ENCODE measurements around the gene ACTR1B. TPM values are rescaled to one million over a fixed set of nuclear protein-coding genes. Genes with fewer than 3 reads are reported as not detected.

The ACTR1B gene
- total RNA-seq = 58.1 and 61.1 TPM in 2 replicates

DNA sequence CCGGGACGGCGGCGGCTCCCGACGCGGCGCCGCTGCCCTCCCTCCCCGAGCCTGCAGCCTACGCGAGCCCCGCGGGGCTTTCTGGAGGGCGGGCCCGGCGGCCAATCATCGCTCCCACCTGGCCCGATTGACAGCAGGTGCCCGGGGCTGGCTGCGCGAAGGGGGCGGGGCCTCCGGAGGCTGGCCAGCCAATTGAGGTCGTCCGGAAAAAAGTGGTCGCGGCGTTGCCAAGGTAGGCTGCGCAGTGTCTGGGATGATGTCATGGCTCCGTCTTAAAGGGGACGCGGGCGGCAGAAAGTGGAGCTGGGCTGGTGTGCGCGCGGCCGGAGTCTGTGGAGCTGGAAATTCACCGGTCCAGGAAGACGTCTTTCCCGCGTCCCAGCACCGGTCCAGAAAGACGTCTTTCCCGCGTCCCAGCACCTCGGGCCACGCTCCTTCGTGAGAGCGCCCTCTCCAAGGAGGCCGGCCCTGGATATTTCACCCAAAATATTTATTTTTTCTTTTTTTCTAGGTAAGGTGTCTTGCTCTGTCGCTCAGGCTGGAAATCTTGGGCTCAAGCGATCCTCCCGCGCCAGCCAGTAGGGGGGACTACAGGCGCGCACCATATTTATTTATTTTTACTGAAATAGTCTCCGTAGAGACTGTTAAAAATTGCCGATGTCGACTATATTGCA is at the start of gene ACTR1B:
TSS of gene ACTR1B (minus strand) at position 83 of the 674 bp plus-strand sequence. CDS start 154 bp downstream, outside the sequence.

DNA sequence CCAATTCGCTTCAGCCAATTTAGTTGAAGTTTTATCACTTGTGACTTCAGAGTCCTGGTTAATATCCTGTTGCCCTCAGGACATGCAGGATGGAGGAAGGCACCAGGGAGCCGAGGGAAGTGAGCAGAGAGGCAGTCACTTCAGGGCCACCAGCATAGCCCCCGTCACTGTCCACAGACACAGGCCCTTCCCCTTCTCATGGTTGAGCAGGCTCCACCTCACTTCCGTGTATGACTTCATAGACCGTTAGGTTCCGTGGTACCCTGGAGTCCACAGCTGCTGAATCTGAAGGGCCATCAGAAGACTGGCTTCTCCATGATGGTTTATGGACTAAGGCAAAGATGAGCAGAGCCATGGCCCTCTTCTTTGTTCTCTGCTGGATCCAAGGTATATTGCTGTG is 5.6 kb upstream of the ACTR1B start, which contains the start of gene C2orf92:
TSS of gene C2orf92 (plus strand) at position 266 of the 400 bp plus-strand sequence. CDS start at position 342, 76 bp downstream.

DNA sequence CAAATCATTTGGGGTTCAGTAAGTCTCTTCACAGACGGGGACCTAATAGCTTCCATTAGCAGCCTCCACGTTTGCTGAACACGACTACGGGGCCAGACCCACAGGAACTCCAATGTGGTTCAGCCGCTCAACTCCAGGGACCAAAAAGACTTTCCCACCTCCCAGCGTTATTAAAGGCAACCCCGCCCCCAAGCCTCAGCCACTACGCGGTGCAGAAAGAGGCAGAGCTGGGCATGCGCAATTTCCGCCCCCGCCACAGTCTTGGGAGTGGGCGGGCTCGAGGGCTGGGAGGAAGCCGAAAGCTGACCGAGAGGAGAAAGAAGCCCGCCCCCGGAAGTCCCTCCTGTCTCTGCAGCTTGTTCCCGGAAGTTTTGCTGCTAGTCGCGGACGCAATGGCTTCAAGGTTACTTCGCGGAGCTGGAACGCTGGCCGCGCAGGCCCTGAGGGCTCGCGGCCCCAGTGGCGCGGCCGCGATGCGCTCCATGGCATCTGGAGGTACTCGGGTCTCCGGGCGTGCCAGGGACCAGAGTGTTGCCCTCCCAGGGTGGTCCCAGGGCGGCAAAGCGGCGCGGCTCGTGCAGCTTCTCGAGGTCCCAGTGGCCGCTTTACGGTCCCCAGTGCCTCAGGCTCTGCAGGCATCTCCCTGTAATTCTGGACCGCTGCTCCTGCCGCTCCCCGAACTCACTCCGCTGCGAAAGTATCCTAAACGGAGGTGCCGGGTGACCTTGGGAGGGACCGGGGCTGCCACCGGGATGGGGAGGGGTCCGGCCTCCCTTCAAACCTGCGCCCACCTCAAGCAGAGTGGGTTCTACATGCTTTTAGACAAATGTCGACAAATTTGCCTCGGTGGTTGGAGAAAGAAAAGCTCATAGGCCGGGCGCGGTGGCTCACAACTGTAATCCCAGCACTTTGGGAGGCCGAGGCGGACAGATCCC is 17.9 kb downstream of the ACTR1B start, which contains the start of gene COX5B:
TSS of gene COX5B (plus strand) at position 368 of the 935 bp plus-strand sequence. CDS start at position 393, 25 bp downstream.

Other genes starting within 250 kb of the ACTR1B start
- gene ANKRD36B, start 74.2 kb downstream of the ACTR1B start, total RNA-seq = 87.7 TPM in 2 replicates
- 259 and 414 TPM in 2 replicates for gene COX5B, start 18.0 kb downstream of the ACTR1B start, total RNA-seq
- 0.97 and 2.3 TPM in 2 replicates for gene C2orf92, start 5.7 kb upstream of the ACTR1B start, total RNA-seq
- not detected in 2 replicates for gene ZAP70, start 49.5 kb upstream of the ACTR1B start, total RNA-seq